PFSK-1 (cell line): ENCODE results near the gene MUC20.

Experiments used
- POLR2AphosphoS5 ChIP-seq: IDR thresholded peaks from 2 replicates; pipeline ENCODE4 v1.6.1; 2012; ENCODE audit warnings: low read depth, mild to moderate bottlenecking, control low read depth, low read length, moderate library complexity
- TAF1 ChIP-seq: IDR thresholded peaks from 2 replicates; pipeline ENCODE4 v1.6.1; 2012; ENCODE audit warnings: low read length, control low read depth, borderline replicate concordance; ENCODE audit not compliant: insufficient read depth
- TF ChIP-seq, protein P1 (sequence below), 2 experiments: IDR thresholded peaks; 2 replicates each; pipeline versions ENCODE4 v1.6.1 to v1.8.0; 2011 to 2012; ENCODE audit warnings: low read depth in 2 of 2, low read length in 2 of 2, control low read depth in 1 of 2, inconsistent platforms in 1 of 2, mild to moderate bottlenecking in 1 of 2, moderate library complexity in 1 of 2; ENCODE audit not compliant: insufficient read depth in 1 of 2

DNA sequence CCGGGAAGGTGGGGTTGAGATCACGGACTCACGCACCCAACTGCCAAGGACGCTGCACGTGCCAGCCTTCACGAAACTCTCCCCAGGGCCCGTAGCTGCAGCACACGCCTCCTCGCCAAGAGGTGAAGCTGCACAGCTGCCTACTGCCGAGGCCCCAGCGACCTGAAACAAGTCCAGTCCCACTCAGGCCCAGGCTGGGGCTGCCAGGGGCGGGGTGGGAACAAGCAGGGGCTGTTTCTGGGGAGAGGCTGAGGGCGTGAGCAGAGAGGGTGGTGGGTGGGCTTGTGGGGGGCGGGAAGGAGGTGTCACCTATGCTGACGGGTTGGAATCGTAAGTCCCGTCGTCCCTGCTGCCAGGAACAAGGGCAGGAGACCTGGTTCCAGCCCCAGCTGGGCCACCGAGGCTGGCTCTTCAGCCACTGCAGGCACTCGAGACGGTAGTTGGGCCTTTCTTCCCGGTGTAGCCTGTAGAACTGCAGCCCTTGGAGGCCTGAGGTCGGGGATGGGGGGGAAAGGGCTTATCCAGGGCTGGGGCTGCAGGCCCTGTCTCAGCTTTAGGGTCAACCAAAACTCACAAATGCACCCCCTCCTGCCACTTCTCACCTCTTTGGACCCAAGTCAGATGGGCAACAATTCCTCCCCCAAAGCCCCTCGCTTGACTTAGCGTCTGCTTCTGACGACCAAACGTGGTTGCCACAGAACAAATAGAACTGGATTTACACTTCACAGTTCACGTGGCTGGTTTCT is 44.4 kb downstream of the MUC20 start:
- TF ChIP-seq POLR2AphosphoS5 (no peak), TAF1 (no peak)
- TF ChIP-seq, protein P1, sequence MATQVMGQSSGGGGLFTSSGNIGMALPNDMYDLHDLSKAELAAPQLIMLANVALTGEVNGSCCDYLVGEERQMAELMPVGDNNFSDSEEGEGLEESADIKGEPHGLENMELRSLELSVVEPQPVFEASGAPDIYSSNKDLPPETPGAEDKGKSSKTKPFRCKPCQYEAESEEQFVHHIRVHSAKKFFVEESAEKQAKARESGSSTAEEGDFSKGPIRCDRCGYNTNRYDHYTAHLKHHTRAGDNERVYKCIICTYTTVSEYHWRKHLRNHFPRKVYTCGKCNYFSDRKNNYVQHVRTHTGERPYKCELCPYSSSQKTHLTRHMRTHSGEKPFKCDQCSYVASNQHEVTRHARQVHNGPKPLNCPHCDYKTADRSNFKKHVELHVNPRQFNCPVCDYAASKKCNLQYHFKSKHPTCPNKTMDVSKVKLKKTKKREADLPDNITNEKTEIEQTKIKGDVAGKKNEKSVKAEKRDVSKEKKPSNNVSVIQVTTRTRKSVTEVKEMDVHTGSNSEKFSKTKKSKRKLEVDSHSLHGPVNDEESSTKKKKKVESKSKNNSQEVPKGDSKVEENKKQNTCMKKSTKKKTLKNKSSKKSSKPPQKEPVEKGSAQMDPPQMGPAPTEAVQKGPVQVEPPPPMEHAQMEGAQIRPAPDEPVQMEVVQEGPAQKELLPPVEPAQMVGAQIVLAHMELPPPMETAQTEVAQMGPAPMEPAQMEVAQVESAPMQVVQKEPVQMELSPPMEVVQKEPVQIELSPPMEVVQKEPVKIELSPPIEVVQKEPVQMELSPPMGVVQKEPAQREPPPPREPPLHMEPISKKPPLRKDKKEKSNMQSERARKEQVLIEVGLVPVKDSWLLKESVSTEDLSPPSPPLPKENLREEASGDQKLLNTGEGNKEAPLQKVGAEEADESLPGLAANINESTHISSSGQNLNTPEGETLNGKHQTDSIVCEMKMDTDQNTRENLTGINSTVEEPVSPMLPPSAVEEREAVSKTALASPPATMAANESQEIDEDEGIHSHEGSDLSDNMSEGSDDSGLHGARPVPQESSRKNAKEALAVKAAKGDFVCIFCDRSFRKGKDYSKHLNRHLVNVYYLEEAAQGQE (IDR thresholded peaks at IDR 0.05; ENCODE audit: insufficient read depth in 1 of 2, low read depth in 2 of 2, low read length in 2 of 2) = no peak
